DND-41 (cell line): ENCODE data around the gene HLCS.

ENCODE experiments used
- ATAC-seq: fragments of 200-7000 bp; cut with Tn5 transposase; 3 replicates; pipeline ENCODE4 v1.9.1; 2021; ENCODE audit warnings: low read depth; ENCODE audit not compliant: insufficient read depth
- DNase-seq: peaks from one replicate; pipeline ENCODE4 v3.0.0-alpha.2; 2020
- H2AFZ ChIP-seq: 2 replicates; pipeline ENCODE4 v1.6.0; 2012; ENCODE audit warnings: low read depth, low read length
- H3K27ac ChIP-seq: 2 replicates; pipeline ENCODE4 v1.5.1; 2012; ENCODE audit warnings: low read length, inconsistent platforms
- H3K27me3 ChIP-seq: fragments of 200-600 bp; sonication (generic); 2 replicates; pipeline ENCODE4 v1.6.0; 2012; ENCODE audit warnings: low read length, mild to moderate bottlenecking, inconsistent platforms; ENCODE audit not compliant: insufficient read depth, poor library complexity
- H3K36me3 ChIP-seq: 2 replicates; pipeline ENCODE4 v1.5.1; 2012; ENCODE audit warnings: low read length, inconsistent platforms; ENCODE audit not compliant: insufficient read depth
- H3K4me1 ChIP-seq: 2 replicates; pipeline ENCODE4 v1.5.1; 2012; ENCODE audit warnings: mild to moderate bottlenecking, low read length; ENCODE audit not compliant: insufficient read depth
- H3K4me2 ChIP-seq: 2 replicates; pipeline ENCODE4 v1.6.0; 2012; ENCODE audit warnings: mild to moderate bottlenecking, moderate library complexity, low read length, inconsistent platforms; ENCODE audit not compliant: insufficient read depth
- H3K4me3 ChIP-seq, 2 experiments: fragments of 200-600 bp in 1 of 2; shearing (Covaris generic) in 1 of 2; 2 replicates each; pipeline ENCODE4 v1.5.1; 2012 to 2016; ENCODE audit warnings: inconsistent platforms in 2 of 2, low read length in 2 of 2, mild to moderate bottlenecking in 2 of 2, low read depth in 1 of 2, moderate library complexity in 1 of 2
- H3K79me2 ChIP-seq: 2 replicates; pipeline ENCODE4 v1.6.0; 2012; ENCODE audit warnings: low read length, inconsistent platforms; ENCODE audit not compliant: insufficient read depth
- H3K9ac ChIP-seq: 2 replicates; pipeline ENCODE4 v1.6.0; 2012; ENCODE audit warnings: low read depth, mild to moderate bottlenecking, inconsistent platforms, low read length, moderate library complexity
- H3K9me3 ChIP-seq: 2 replicates; pipeline ENCODE4 v1.5.1; 2012; ENCODE audit warnings: low read length, moderate library complexity, mild to moderate bottlenecking, inconsistent platforms; ENCODE audit not compliant: insufficient read depth, severe bottlenecking
- H4K20me1 ChIP-seq: 2 replicates; pipeline ENCODE4 v1.6.0; 2012; ENCODE audit warnings: low read length; ENCODE audit not compliant: insufficient read depth
- EZH2 ChIP-seq: IDR thresholded peaks from 3 replicates; pipeline ENCODE4 v1.6.1; 2012; ENCODE audit warnings: borderline replicate concordance, low read depth, mild to moderate bottlenecking, moderate library complexity, low read length, inconsistent platforms; ENCODE audit not compliant: severe bottlenecking
- TF ChIP-seq, protein P1 (sequence below): IDR thresholded peaks from 2 replicates; pipeline ENCODE4 v1.5.1; 2012; ENCODE audit warnings: borderline replicate concordance, low read length, moderate library complexity, mild to moderate bottlenecking; ENCODE audit not compliant: poor library complexity, severe bottlenecking; ENCODE audit errors: extremely low read depth

The HLCS gene

DNA sequence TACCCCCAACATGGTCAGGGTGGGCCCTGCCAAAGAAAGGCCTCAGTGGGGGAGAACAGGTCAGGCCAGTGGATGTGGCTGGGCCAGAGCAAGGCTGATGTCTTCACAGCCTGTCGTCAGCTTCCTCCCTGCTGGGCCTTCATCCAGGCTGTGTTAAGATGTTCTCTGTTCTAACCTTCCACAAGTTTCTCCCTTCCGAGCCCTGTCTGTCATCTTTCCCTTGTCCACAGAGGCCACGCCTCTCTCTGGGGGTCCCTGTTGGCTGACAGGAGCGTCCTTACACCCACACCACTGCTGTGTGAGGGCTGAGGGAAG is 231.3 kb downstream of the HLCS start:
- Histone ChIP-seq H3K4me3 (no peak overlapping the region), H3K79me2 (no peaks in the 10 kb centered on the region)

DNA sequence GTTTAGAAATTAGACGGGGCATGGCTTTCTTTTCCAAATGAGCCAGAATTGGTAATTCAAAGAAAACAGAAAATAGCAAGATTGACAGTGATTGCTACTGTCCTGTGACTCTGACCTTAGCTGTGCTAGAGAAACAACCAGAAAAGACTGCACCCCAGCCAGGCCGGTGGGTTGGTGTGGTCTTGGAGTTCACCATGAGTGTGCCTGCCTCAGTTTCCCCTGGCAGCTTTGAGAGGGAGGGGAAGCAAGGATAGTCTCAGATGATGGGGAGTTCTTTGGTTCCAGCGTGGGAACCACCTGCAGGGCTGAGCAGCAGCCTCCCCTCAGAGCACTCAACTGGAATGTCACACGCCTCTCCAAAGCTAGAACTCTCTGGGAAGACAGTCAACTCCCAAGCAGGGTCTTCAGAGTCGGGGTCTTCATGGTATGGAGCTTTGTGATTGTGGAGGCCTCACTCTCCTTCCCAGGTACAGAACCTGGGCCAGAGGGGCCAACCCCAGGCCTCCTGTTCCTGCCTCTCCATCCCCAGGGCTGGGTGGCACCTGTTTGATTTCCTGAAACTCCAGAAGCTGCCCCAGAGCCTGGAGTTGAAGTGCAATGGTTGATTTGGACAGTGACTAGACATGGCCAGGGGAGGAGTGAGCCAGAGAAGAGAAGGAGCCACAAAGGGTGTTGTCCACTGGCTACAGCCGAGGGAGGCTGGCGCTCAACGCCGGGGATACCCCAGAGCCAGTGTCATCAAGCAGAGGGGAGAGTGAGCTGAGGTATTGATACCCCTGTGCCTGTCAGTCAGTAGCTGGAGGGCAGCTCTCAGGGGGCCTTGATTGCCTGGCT is 231.9 kb downstream of the HLCS start:
- Histone ChIP-seq H3K36me3 (0 out of 2 replicates have a peak, but pooled peaks cover 3% of the 10 kb centered on the region), H3K9me3 (no peaks in the 10 kb centered on the region), H4K20me1 (no peaks in the 10 kb centered on the region), H3K79me2 (no peaks in the 10 kb centered on the region), H3K27me3 (no peaks in the 10 kb centered on the region), H3K4me3 (no peak overlapping the region), H2AFZ (no peak overlapping the region), H3K4me2 (no peak overlapping the region), H3K27ac (no peak overlapping the region), H3K4me1 (no peaks in the 10 kb centered on the region), H3K9ac (no peak overlapping the region)
- DNase-seq (no peak), ATAC-seq (no peak)
- TF ChIP-seq, protein P1, sequence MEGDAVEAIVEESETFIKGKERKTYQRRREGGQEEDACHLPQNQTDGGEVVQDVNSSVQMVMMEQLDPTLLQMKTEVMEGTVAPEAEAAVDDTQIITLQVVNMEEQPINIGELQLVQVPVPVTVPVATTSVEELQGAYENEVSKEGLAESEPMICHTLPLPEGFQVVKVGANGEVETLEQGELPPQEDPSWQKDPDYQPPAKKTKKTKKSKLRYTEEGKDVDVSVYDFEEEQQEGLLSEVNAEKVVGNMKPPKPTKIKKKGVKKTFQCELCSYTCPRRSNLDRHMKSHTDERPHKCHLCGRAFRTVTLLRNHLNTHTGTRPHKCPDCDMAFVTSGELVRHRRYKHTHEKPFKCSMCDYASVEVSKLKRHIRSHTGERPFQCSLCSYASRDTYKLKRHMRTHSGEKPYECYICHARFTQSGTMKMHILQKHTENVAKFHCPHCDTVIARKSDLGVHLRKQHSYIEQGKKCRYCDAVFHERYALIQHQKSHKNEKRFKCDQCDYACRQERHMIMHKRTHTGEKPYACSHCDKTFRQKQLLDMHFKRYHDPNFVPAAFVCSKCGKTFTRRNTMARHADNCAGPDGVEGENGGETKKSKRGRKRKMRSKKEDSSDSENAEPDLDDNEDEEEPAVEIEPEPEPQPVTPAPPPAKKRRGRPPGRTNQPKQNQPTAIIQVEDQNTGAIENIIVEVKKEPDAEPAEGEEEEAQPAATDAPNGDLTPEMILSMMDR, result no peak
- TF ChIP-seq EZH2, result no peak

More for the DNA sequence above, 231.3 kb downstream of the HLCS start:
- TF ChIP-seq EZH2, result no peak
- TF ChIP-seq, protein P1, result no peak
- no peak overlapping the region for H2AFZ ChIP-seq
- H3K4me1 ChIP-seq, result no peaks in the 10 kb centered on the region
- no peaks in the 10 kb centered on the region for H3K9me3 ChIP-seq
- no peaks in the 10 kb centered on the region for H3K27me3 ChIP-seq
- H3K9ac ChIP-seq, result no peak overlapping the region
- no peak for ATAC-seq
- H3K36me3 ChIP-seq, result 0 out of 2 replicates have a peak, but pooled peaks cover 3% of the 10 kb centered on the region
- H3K27ac ChIP-seq, result no peak overlapping the region
- DNase-seq, result no peak
- H4K20me1 ChIP-seq, result no peaks in the 10 kb centered on the region
- H3K4me2 ChIP-seq, result no peak overlapping the region

DNA sequence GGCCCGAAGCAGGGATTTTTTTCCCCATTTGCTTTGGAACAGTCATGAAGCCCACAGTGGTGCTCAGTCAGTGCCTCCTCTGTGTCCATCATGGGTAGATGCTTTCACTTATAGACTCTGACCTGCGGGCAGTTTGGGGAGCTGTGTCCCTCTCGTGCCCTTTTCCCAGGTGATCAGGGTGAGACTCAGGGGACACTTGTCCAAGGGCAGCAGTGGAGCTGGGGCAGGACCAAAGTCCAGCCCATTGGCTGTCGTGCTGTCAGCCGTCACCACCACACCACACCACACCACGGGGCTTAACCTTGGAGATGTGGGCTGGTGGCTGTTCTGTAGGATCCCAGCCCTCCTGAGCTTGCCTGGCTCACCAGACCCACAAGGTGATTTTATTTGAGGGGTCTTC is 232.6 kb downstream of the HLCS start:
- Histone ChIP-seq H2AFZ (no peak overlapping the region), H3K27me3 (no peaks in the 10 kb centered on the region), H3K4me1 (no peaks in the 10 kb centered on the region), H3K4me3 (no peak overlapping the region), H3K9ac (no peak overlapping the region), H3K4me2 (no peak overlapping the region), H3K9me3 (no peaks in the 10 kb centered on the region), H4K20me1 (no peaks in the 10 kb centered on the region), H3K27ac (no peak overlapping the region), H3K79me2 (no peaks in the 10 kb centered on the region), H3K36me3 (0 out of 2 replicates have a peak, but pooled peaks cover 3% of the 10 kb centered on the region)
- DNase-seq, result no peak
- no peak for ATAC-seq
- TF ChIP-seq, protein P1, result no peak
